Astrocyte (in vitro differentiated cells and primary cell): ENCODE data around the gene PARK7. TPM values are rescaled to one million over a fixed set of nuclear protein-coding genes. Genes with fewer than 3 reads are reported as not detected.

Experiments
- DNase-seq: peaks from one replicate; pipeline ENCODE4 v3.0.0-alpha.2; 2010; ENCODE audit warnings: low read depth
- FAIRE-seq: peaks from 2 replicates; lab custom pipeline; 2011; peaks lifted over from hg19 to GRCh38; lab: Jason Lieb, UNC
- H2AFZ ChIP-seq: 2 replicates; pipeline ENCODE4 v1.6.0; 2012; ENCODE audit warnings: low read depth, low read length, inconsistent platforms
- H3K27ac ChIP-seq: 2 replicates; pipeline ENCODE4 v1.5.1; 2011; ENCODE audit warnings: low read depth, low read length, inconsistent platforms
- H3K27me3 ChIP-seq: 2 replicates; pipeline ENCODE4 v1.6.0; 2011; ENCODE audit warnings: low read length, inconsistent platforms; ENCODE audit not compliant: insufficient read depth
- H3K36me3 ChIP-seq: 2 replicates; pipeline ENCODE4 v1.5.1; 2011; ENCODE audit warnings: low read length, inconsistent platforms; ENCODE audit not compliant: insufficient read depth
- H3K4me1 ChIP-seq: 2 replicates; pipeline ENCODE4 v1.5.1; 2011; ENCODE audit warnings: low read length, inconsistent platforms; ENCODE audit not compliant: insufficient read depth
- H3K4me2 ChIP-seq: 2 replicates; pipeline ENCODE4 v1.6.0; 2012; ENCODE audit warnings: low read length, inconsistent platforms
- H3K4me3 ChIP-seq: 2 replicates; pipeline ENCODE4 v1.5.1; 2011; ENCODE audit warnings: low read depth, mild to moderate bottlenecking, low read length, inconsistent platforms; ENCODE audit not compliant: insufficient read depth
- H3K79me2 ChIP-seq: 2 replicates; pipeline ENCODE4 v1.6.0; 2012; ENCODE audit warnings: mild to moderate bottlenecking, low read length, inconsistent platforms; ENCODE audit not compliant: insufficient read depth
- H3K9ac ChIP-seq: 2 replicates; pipeline ENCODE4 v1.6.0; 2012; ENCODE audit warnings: mild to moderate bottlenecking, low read length, inconsistent platforms
- H3K9me3 ChIP-seq: 2 replicates; pipeline ENCODE4 v1.5.1; 2012; ENCODE audit warnings: low read depth, mild to moderate bottlenecking, low read length, inconsistent platforms; ENCODE audit not compliant: insufficient read depth
- H4K20me1 ChIP-seq: 2 replicates; pipeline ENCODE4 v1.6.0; 2012; ENCODE audit warnings: low read length, inconsistent platforms; ENCODE audit not compliant: insufficient read depth
- H3K27ac Mint-ChIP-seq: one replicate; pipeline ENCODE4 v1.8.0; 2021; ENCODE audit warnings: mild to moderate bottlenecking, mixed read lengths; ENCODE audit not compliant: unreplicated experiment
- H3K27me3 Mint-ChIP-seq: one replicate; pipeline ENCODE4 v1.8.0; 2021; ENCODE audit warnings: low read depth, mixed read lengths; ENCODE audit not compliant: unreplicated experiment
- H3K36me3 Mint-ChIP-seq: one replicate; pipeline ENCODE4 v1.8.0; 2021; ENCODE audit warnings: low read depth, mixed read lengths; ENCODE audit not compliant: unreplicated experiment
- H3K4me1 Mint-ChIP-seq: one replicate; pipeline ENCODE4 v1.8.0; 2021; ENCODE audit warnings: low read depth, mixed read lengths; ENCODE audit not compliant: unreplicated experiment
- H3K4me3 Mint-ChIP-seq: one replicate; pipeline ENCODE4 v1.8.0; 2021; ENCODE audit warnings: mild to moderate bottlenecking, moderate library complexity, mixed read lengths; ENCODE audit not compliant: unreplicated experiment
- H3K9me3 Mint-ChIP-seq: one replicate; pipeline ENCODE4 v1.8.0; 2021; ENCODE audit warnings: mild to moderate bottlenecking, mixed read lengths; ENCODE audit not compliant: unreplicated experiment
- EZH2 ChIP-seq: IDR thresholded peaks from 2 replicates; pipeline ENCODE4 v1.6.1; 2012; ENCODE audit warnings: mild to moderate bottlenecking, low read length, inconsistent platforms; ENCODE audit not compliant: insufficient read depth
- total RNA-seq: library from RNA; stranded (reverse); gene quantifications from 2 replicates; pipeline ENCODE4 v1.2.1, GENCODE V29; 2021
- TF ChIP-seq, protein P1 (sequence below): IDR thresholded peaks from 2 replicates; pipeline ENCODE4 v1.5.1; 2011; ENCODE audit warnings: low read depth, mild to moderate bottlenecking, inconsistent platforms, low read length, moderate library complexity; ENCODE audit not compliant: insufficient read depth

PARK7 gene
- total RNA-seq, 1 donor from 2014 or later = 282 TPM

- Mint-ChIP-seq H3K4me3 (no peak overlapping the region), H3K27me3 (no peaks in the 10 kb centered on the region), H3K36me3 (peaks cover 14% of the 10 kb centered on the region), H3K4me1 (peaks cover 60% of the 10 kb centered on the region), H3K27ac (peak overlapping the region; percentile 55), H3K9me3 (no peaks in the 10 kb centered on the region)
- Histone ChIP-seq H3K36me3 (peaks cover 50% of the 10 kb centered on the region), H3K9me3 (no peaks in the 10 kb centered on the region), H4K20me1 (peaks cover 92% of the 10 kb centered on the region), H3K4me2 (no peak overlapping the region), H3K4me3 (no peak overlapping the region), H3K4me1 (peaks cover 38% of the 10 kb centered on the region), H2AFZ (no peak overlapping the region), H3K79me2 (peaks cover 94% of the 10 kb centered on the region), H3K27me3 (no peaks in the 10 kb centered on the region), H3K27ac (no peak overlapping the region), H3K9ac (no peak overlapping the region)
- DNase-seq = no peak
- FAIRE-seq = no peak
- TF ChIP-seq, protein P1, sequence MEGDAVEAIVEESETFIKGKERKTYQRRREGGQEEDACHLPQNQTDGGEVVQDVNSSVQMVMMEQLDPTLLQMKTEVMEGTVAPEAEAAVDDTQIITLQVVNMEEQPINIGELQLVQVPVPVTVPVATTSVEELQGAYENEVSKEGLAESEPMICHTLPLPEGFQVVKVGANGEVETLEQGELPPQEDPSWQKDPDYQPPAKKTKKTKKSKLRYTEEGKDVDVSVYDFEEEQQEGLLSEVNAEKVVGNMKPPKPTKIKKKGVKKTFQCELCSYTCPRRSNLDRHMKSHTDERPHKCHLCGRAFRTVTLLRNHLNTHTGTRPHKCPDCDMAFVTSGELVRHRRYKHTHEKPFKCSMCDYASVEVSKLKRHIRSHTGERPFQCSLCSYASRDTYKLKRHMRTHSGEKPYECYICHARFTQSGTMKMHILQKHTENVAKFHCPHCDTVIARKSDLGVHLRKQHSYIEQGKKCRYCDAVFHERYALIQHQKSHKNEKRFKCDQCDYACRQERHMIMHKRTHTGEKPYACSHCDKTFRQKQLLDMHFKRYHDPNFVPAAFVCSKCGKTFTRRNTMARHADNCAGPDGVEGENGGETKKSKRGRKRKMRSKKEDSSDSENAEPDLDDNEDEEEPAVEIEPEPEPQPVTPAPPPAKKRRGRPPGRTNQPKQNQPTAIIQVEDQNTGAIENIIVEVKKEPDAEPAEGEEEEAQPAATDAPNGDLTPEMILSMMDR = no peak
- no peak for TF ChIP-seq EZH2
Observed at GRCh38 chr1:8013800-8014199, 52.3 kb downstream of the PARK7 start.

GRCh38 chr1:8014381-8014988 is 53.0 kb downstream of the PARK7 start:
- Histone ChIP-seq H3K79me2 (peaks cover 100% of the 10 kb centered on the region), H2AFZ (no peak overlapping the region), H3K9me3 (no peaks in the 10 kb centered on the region), H3K4me3 (no peak overlapping the region), H3K36me3 (peaks cover 48% of the 10 kb centered on the region), H3K27me3 (no peaks in the 10 kb centered on the region), H3K9ac (peak overlapping the region; percentile 22), H4K20me1 (peaks cover 94% of the 10 kb centered on the region), H3K4me2 (no peak overlapping the region), H3K4me1 (peaks cover 45% of the 10 kb centered on the region), H3K27ac (peak overlapping the region; percentile 47)
- no peak overlapping the region for H3K4me3 Mint-ChIP-seq
- H3K27ac Mint-ChIP-seq = no peak overlapping the region
- DNase-seq = no peak
- H3K36me3 Mint-ChIP-seq = peaks cover 13% of the 10 kb centered on the region
- no peak for FAIRE-seq
- no peaks in the 10 kb centered on the region for H3K9me3 Mint-ChIP-seq
- peaks cover 67% of the 10 kb centered on the region for H3K4me1 Mint-ChIP-seq
- TF ChIP-seq, protein P1 = no peak
- no peak for TF ChIP-seq EZH2
- no peaks in the 10 kb centered on the region for H3K27me3 Mint-ChIP-seq
